ENCODE measurements around the gene ADGRG4.
A peak's percentile ranks its signal among the peaks of the same experiment; 100 is the strongest.
"Not testable (repeated sequence)": the region's sequence is repeated elsewhere in the genome, so short reads cannot be mapped to it uniquely, and the experiment has no call there.

The ADGRG4 gene, protein sequence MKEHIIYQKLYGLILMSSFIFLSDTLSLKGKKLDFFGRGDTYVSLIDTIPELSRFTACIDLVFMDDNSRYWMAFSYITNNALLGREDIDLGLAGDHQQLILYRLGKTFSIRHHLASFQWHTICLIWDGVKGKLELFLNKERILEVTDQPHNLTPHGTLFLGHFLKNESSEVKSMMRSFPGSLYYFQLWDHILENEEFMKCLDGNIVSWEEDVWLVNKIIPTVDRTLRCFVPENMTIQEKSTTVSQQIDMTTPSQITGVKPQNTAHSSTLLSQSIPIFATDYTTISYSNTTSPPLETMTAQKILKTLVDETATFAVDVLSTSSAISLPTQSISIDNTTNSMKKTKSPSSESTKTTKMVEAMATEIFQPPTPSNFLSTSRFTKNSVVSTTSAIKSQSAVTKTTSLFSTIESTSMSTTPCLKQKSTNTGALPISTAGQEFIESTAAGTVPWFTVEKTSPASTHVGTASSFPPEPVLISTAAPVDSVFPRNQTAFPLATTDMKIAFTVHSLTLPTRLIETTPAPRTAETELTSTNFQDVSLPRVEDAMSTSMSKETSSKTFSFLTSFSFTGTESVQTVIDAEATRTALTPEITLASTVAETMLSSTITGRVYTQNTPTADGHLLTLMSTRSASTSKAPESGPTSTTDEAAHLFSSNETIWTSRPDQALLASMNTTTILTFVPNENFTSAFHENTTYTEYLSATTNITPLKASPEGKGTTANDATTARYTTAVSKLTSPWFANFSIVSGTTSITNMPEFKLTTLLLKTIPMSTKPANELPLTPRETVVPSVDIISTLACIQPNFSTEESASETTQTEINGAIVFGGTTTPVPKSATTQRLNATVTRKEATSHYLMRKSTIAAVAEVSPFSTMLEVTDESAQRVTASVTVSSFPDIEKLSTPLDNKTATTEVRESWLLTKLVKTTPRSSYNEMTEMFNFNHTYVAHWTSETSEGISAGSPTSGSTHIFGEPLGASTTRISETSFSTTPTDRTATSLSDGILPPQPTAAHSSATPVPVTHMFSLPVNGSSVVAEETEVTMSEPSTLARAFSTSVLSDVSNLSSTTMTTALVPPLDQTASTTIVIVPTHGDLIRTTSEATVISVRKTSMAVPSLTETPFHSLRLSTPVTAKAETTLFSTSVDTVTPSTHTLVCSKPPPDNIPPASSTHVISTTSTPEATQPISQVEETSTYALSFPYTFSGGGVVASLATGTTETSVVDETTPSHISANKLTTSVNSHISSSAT (N-terminal part only)

DNA sequence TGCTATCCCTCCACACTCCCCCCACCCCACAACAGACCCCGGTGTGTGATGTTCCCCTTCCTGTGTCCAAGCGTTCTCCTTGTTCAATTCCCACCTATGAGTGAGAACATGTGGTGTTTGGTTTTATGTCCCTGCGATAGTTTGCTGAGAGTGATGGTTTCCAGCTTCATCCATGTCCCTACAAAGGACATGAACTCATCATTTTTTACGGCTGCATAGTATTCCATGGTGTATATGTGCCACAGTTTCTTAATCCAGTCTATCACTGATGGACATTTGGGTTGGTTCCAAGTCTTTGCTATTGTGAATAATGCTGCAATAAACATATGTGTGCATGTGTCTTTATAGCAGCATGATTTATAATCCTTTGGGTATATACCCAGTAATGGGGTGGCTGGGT, at the start of gene ADGRG4:
Gene ADGRG4 (plus strand): TSS at position 243 of the 400 bp plus-strand sequence. CDS start 7,815 bp downstream, outside the sequence.
- DNase-seq (ENCODE audit: low read depth) = not testable (repeated sequence)

DNA sequence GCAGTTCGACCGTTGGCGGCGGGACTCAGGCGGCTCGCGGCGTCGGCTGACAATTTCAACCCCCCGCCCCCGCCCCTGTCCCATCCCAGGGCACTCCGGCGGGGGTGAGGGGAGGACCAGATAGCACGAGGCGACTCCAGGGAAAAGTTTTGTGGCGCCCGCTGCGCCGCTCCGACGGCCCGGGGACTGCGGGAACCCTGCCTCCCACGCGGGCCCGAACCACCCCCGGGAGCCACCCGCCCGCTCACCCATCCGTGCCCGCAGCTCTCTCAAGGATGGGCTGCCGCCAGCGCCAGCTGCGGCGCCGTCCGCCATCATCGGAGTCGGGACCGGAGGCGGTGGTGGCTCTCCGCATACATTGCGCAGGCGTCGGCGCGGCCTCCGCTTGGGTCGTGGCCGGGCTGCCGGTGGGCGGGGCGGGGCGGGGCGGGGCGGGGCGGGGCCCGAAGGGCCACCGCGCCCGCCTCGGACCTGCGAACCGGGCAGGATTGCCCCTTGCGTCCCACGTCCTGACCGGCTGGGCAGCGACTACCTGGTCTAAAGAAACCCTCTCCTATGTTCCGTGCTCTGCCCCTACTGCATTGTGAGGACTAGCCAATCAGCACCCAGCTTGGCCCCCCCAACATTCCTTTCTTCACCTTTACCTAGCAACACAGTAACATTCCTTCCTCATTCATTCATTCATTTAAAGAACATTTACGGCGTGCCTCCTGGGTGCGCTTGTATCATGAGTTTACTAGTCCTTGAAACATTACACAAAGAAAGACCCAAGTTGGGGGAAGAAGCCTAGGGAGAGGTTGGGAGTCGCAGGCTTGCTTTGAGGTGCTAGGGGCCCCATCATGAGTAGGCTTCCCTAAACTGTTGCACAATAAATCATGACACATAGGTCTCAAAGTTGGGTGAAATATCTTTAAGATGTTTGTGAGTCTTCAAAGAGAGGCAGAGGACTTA, 49.4 kb upstream of the ADGRG4 start, which contains the start of gene MAP7D3:
Gene MAP7D3 (minus strand): TSS at position 360 of the 951 bp plus-strand sequence. CDS start 42 bp downstream, at position 318.
- no peak for DNase-seq (ENCODE audit: low read depth)

DNA sequence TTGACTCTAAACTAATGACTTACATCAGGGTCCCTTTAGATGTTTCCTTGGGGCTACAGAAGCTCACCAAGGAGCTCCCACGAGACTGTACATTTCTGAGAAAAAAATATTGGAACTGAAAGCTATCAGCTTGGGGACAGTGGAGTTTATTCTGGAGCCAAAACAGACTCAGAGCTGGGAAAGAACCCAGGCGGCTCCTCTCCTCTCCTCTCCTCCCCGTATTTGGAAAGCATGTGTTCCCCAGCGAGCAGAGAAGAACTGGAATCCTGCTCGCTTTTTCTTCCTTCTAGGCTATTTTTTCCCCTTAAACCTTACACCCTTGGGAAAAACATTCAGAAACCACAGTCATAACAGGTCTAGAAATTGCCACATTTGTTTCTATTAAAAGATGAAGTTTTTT, 45.2 kb upstream of the ADGRG4 start:
- DNase-seq (ENCODE audit: low read depth) = no peak

DNA sequence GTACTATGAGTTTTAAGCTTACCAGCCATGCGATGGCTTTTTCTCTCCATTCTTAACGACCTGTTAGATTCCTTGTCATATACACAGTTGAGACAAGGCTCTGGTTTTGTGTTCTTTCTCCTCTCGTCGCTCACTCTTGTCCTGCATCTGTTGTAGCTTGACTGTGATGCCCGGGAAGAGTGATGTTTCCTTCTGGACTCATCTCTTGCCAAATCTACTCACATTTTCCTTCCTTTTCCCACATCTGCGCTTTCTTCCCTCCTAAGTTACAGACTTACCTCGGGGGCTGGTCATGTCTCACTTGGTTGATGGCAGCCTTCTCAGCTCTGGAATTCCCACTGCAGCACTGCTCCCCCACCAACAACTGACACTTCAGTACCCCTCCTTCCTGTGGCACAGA, 44.7 kb upstream of the ADGRG4 start:
- no peak for DNase-seq (ENCODE audit: low read depth)

DNA sequence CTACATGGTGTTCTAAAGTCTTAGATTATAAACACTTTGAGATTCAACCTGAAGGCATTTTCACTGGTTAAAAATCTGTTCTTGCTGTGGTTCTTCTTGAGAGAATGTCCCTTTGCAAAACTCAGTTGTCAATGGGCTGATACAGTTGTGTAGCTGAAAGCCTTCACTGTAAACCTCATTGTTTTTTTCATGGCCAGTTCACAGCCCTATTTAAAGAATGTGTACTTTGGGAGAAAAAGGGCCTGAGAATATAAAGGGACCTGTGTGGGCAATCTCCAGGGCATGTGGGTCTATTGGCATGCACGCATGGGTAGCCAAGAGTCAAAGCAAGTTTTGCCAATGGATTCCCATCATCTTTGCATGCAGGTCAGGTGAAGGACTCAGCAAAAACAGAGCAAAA, 41.8 kb upstream of the ADGRG4 start:
- no peak for DNase-seq (ENCODE audit: low read depth)

DNA sequence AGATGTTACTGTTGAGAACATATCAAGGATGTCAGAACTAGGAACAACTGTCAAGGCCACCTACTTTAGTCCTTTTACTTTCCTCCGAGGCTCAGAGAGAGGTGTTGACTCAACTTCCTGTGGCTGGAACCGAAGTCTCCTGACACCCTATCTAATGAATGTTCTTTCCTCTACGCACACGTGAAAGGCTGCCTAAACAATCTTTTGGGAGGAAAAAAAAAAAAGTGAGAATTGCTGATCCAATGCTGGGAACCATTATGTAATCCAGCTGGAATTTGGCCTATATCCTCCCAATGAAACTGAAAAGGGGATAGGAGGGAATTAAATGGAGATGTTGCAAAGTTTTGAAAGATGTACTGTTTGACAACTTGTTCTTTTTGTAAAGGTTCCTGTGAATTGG, 41.2 kb upstream of the ADGRG4 start:
- DNase-seq (ENCODE audit: low read depth) = no peak

DNA sequence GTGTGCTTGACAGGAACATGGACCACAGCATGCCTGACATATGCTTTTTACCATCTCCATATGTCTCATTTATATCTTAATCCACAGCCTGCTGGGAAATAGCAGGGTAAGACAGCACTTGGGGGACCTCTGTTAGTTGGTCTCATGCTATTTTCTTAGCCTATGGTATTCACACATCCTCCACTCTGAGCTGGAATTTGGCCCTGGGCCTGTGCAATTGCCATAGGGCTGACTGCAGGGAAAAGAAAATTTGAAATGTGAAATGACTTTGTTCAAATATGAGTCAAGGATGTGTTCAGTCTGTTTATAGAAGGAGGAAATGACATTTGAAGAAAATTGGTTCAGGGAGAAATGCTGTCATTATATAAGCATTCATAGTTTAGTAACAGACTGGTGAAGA, 40.0 kb upstream of the ADGRG4 start:
- peak; percentile 58 for DNase-seq (ENCODE audit: low read depth)

DNA sequence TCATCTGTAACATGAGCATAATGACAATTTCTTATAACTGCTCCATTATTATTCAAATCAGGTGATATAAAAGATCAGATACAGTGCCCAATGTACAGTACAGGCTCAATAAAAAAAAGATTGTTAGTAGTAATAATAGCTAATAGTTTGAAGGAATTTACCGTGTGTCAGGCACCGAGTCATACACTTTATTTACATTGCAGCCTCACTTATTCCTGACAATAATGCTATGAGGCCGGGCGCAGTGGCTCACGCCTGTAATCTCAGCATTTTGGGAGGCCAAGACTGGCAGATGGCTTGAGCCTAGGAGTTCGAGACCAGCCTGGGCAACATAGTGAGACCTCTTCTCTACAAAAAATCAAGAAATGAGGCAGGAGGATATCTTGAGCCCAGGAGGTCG, 39.4 kb upstream of the ADGRG4 start:
- DNase-seq (ENCODE audit: low read depth) = no peak

DNA sequence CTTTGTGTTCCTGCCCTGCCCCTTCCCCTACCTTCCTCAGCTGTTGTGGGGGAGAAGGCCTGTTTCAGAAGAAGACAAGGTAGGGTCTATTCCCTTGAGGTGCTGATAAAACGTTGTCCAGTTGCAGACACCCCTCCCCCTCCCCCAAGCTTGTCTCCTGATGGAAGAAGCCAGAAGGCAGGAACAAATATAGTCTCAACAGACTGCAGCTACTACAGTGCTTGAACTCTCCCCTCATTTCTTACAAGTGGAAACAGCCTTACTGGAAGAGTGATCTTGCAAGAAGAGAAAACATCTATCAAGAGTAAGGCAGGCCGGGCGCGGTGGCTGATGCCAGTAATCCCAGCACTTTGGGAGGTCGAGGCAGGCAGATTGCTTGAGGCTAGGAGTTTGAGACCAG, 38.5 kb upstream of the ADGRG4 start:
- no peak for DNase-seq (ENCODE audit: low read depth)

DNA sequence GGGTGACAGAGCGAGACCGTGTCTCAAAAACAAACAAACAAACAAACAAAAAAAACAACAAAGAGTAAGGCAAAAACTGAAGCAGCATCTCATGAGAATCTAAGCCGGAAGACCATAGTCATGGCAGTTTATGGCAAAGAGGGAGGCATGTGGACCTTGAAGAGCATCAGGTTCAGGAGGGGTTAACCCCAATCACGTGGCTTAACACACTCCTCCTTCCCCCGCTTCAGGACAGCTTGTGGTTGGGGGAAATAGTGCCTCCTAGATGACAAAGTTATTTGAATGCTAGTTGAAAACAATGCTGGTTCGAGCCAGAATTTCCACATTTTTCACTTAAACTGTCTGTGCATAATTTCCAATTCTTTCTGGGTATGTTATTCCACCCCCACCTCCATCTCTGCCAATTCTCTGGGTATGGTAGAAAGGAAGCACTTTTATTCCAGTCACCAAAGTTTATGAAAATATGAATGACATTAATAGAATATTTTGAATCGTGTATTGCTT, 37.9 kb upstream of the ADGRG4 start:
- no peak for DNase-seq (ENCODE audit: low read depth)

DNA sequence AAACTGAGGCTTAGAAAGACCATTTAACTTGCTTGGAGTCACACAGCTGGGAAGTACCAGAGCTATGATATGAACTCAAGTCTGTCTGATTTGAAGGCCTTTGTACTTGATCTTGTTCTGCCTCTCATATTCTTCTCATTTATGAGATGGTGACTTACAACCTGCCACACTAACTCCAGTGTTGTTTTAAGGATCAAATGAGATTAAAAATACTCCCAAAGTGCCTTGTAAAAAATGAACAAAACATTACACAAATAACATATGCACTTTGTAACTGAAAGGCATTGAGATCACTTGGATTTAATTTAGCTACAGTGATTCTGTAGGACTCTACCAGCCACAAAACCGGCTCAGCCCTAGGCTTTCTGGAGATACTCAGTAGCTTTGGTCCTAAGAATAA, 33.9 kb upstream of the ADGRG4 start:
- DNase-seq (ENCODE audit: low read depth) = no peak

DNA sequence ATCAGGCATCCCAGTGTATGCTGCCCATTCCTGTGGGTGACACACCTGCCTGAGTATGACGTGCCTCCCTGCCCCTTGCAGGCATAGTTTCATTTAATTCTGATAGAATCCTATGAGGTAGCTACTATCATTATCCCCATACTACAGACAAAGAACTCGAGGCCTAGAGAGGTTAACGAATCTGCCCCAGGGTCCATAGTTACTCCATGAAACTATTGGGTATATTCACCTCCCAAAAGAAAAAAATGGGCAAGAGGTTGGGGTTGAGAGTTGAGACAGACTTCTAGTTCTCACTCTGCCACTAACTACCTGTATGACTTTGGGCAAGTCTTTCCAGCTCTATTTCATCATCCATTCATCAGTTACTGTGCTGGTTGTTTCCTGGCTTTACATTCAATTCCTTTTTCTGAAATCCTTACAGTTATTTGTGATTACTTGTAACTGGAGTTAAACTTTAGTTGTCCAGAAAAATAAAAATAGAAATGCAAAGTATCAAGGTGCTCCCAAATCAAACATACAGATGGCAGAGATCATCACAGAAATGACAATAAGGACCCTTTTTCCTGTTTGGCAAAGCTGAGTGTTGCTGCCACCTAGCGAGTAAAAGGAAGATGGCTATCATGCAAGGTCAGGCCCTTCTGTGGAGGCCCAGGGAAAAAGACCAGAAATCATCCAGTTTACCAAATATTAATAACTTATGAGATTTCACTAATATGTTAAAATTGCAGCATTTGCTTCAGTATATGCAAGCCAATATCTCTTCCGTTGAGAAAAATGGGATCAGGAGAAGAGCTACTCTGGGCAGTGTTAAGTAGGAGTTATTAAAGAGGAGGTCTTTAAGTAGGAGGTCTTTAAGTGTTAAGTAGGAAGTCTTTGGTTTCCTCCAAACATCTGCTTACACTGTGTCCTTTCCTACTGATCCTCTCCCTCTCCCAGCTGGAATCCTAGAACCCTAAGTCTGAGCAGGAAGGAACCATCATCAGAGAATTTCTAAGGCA, 32.4 kb upstream of the ADGRG4 start:
- no peak for DNase-seq (ENCODE audit: low read depth)

DNA sequence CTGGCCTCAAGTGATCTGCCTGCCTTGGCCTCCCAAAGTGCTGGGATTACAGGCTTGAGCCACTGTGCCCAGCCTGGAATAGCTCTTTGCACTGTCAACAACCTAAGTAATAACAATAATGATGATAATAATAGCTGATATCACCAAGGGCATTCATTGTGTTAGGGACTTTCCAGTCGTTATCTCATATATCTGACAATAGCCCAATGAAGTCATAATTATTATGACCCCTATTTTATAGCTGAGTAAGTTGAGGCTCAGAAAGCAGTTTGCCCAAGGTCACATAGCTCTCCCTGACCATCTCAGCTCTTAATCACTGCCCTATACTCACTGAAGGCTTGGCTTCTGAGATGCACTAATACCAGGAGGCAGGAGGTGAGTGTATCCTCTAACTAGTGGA, 30.8 kb upstream of the ADGRG4 start:
- no peak for DNase-seq (ENCODE audit: low read depth)

DNA sequence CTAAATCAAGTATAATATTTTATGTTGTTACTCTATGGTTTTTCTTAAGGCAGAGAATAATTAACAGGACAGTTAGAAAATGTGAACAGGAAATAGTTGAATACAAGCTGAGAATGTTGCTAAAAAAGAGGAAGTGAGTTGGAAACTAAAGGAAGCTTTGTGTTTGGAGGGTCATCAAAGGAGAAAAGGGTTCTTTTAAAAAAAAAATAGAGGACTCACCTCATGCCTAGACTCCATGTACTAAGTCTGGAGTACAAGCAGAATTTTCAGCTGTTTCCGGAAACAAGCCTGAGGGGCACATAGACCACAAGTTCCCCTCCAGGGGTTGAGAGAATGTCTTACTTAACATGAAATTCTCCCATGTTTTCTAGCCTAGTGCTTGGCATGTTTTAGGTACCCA, 29.5 kb upstream of the ADGRG4 start:
- DNase-seq (ENCODE audit: low read depth) = no peak

DNA sequence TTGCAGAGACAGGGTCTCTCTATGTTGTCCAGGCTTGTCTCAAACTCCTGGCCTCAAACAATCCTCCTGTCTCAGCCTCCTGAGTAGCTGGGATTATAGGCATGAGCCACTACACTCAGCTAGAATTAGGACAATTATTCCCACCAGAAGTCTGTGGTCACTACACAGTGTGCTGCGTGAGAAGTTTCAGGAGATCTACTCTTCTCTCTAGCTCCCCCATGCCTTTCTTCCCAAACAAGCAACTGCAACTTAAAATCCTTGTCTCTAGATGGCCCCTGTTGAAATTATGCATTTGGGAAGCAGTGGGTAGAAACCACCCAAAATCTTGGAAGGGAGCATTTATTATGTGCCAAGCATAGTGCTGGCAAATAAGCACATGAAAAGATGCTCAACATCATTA, 28.4 kb upstream of the ADGRG4 start:
- no peak for DNase-seq (ENCODE audit: low read depth)

DNA sequence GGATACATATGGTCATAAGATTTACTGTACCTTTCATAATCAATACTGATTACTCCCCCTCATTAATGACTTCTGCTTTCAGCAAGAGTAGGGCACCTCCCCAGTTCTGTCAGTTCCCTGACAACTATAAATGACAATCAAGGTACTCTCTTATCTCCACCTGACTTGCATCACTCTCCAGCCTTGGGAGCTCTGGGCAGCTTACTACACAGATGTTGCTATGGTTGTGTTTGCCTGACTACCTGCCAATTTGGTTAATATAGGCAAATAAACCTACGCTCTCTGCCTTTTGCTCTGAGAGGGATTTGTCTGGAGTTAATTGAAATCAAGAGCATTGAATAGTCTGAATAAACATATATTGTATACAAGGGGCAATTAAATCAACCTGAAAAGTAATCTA, 26.8 kb upstream of the ADGRG4 start:
- DNase-seq (ENCODE audit: low read depth) = no peak

DNA sequence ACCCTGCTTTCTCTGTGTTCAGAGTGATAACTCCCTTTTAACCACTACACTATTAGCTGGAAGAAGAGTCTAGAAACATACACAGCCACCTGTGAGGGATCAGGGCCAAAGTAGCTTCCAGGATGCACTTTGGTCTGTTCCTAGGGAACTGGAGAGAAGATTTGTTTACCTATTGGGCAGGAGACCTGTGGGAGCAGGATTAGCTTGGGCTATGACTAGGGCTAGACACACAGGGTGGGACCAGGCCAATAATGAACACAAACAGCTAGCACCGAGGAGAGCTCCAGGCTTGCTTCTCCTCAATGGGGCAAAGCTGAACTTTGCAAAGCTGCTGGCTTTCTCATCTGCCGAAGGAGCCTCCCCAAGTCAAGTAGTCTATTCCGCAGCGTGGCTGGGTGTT, 25.2 kb upstream of the ADGRG4 start:
- DNase-seq (ENCODE audit: low read depth) = no peak

DNA sequence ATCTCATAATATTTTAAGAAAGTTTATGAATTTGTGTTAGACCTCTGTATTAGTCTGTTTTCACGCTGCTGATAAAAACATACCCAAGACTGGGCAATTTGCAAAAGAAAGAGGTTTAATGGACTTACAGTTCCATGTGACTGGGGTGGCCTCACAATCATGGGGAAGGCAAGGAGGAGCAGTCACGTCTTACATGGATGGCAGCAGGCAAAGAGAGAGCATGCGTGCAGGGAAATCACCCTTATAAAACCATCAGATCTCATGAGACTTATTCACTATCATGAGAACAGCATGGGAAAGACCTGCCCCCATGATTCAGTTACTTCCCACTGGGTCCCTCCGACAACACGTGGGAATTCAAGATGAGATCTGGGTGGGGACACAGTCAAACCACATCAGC, 14.4 kb upstream of the ADGRG4 start:
- not testable (repeated sequence) for DNase-seq (ENCODE audit: low read depth)

DNA sequence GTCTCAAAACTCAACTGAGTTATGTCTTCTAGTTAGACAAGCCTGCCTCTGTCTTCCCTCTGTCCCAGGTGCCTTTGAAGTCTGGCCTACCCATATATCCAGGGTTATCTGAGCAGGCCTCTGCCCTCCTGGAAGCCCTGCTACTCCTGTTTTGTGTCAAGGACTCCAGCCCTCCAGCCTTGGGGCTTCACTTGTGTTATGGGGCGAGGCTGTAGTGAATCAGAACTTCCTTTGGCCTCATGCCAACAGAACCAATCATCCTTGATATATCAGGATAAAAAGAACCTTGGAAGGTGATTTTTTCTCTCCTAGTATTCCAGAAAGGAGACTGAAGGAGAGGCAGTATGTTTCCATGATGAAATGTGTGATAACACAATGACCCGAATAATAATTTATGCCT, 8.9 kb upstream of the ADGRG4 start:
- DNase-seq (ENCODE audit: low read depth) = no peak

DNA sequence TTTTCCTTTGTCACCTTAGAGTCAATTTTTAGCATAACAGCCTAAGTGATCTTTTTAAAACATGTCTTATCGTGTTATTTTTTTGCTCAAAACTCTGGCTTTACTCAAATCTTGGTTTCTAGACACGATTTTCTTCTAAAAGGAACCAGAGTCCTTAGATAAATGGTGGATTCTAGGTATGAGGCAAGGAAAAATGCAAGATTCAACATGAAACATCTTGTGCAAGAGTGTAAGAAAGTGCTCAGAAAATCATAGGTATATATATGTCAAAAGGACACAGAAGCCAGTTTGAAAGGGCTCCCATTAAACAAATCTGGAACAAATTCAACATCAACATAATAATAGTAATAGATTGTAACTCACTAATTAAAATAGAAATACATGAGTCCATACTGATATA, 8.1 kb upstream of the ADGRG4 start:
- no peak for DNase-seq (ENCODE audit: low read depth)
